ENCODE measurements around the gene DOCK1.

Gene DOCK1

GRCh38 chr10:127184582-127184981, 279.4 kb downstream of the DOCK1 start:
- Histone ChIP-seq H3K27ac (ENCODE audit: low read depth, low read length) (no peak overlapping the region), H3K9ac (ENCODE audit: low read depth, low read length) (no peak overlapping the region), H3K4me1 (ENCODE audit: insufficient read depth, low read length) (no peaks in the 10 kb centered on the region), H3K4me3 (ENCODE audit: low read length) (no peak overlapping the region), H3K36me3 (ENCODE audit: insufficient read depth, low read length) (no peaks in the 10 kb centered on the region), H3K27me3 (ENCODE audit: insufficient read depth, low read length) (no peaks in the 10 kb centered on the region), H3K9me3 (ENCODE audit: insufficient read depth, low read depth, low read length) (no peaks in the 10 kb centered on the region)
- WGBS, result 100% methylated on average over 2 of the region's 2 CpGs

DNA sequence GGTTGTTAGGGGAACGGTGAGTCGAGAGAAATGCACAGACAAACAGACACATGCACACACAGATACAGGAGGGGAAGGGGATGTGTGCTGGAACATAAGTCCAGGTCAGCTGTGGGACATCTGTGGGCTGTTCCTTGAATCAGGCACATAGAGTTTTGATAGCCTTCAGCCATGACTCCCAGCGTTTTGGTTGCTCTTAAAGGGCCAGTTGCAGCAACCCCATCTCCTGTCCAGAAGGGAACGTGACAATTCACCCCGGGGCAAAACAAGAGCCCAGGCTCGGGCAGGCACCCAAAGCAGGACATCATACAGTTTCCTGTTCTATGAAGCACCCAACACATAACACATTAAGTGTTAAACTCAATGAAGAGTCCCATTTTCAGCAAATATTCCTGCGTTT, 281.6 kb downstream of the DOCK1 start:
- Histone ChIP-seq H3K4me3 (ENCODE audit: low read length) (no peak overlapping the region), H3K27me3 (ENCODE audit: insufficient read depth, low read length) (no peaks in the 10 kb centered on the region), H3K36me3 (ENCODE audit: insufficient read depth, low read length) (no peaks in the 10 kb centered on the region), H3K9me3 (ENCODE audit: insufficient read depth, low read depth, low read length) (no peaks in the 10 kb centered on the region), H3K4me1 (ENCODE audit: insufficient read depth, low read length) (no peaks in the 10 kb centered on the region), H3K9ac (ENCODE audit: low read depth, low read length) (no peak overlapping the region), H3K27ac (ENCODE audit: low read depth, low read length) (no peak overlapping the region)
- WGBS, result 88% methylated on average over 7 of the region's 7 CpGs

GRCh38 chr10:127189226-127189625, 284.0 kb downstream of the DOCK1 start:
- Histone ChIP-seq H3K4me3 (ENCODE audit: low read length) (no peak overlapping the region), H3K27ac (ENCODE audit: low read depth, low read length) (no peak overlapping the region), H3K36me3 (ENCODE audit: insufficient read depth, low read length) (no peaks in the 10 kb centered on the region), H3K9ac (ENCODE audit: low read depth, low read length) (no peak overlapping the region), H3K27me3 (ENCODE audit: insufficient read depth, low read length) (peaks cover 22% of the 10 kb centered on the region), H3K9me3 (ENCODE audit: insufficient read depth, low read depth, low read length) (no peaks in the 10 kb centered on the region), H3K4me1 (ENCODE audit: insufficient read depth, low read length) (no peaks in the 10 kb centered on the region)

DNA sequence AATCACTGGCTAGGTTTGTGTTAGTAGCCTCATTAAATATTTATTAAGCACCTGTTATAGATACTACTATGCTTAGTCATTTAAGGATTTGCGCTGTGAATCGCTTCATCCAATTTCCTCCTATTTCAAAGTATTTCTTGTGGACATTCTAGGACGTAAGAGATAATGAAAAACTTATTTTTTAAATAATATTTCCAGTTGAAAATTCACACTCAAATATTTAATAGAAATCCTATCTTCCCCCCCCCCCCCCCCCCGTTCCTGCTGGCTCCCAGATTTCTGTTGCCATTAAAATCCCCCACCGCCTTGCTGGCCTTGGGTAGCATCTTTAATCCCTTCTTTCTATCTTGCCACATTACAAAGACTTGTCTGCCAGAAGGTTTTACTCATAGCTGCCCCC, 285.2 kb downstream of the DOCK1 start:
- no peaks in the 10 kb centered on the region for H3K36me3 ChIP-seq (ENCODE audit: insufficient read depth, low read length)
- H3K27me3 ChIP-seq (ENCODE audit: insufficient read depth, low read length), result peaks cover 34% of the 10 kb centered on the region
- no peak overlapping the region for H3K4me3 ChIP-seq (ENCODE audit: low read length)
- no peaks in the 10 kb centered on the region for H3K4me1 ChIP-seq (ENCODE audit: insufficient read depth, low read length)
- H3K27ac ChIP-seq (ENCODE audit: low read depth, low read length), result no peak overlapping the region
- WGBS, result 79% methylated on average over 1 of the region's 5 CpGs
- no peaks in the 10 kb centered on the region for H3K9me3 ChIP-seq (ENCODE audit: insufficient read depth, low read depth, low read length)
- H3K9ac ChIP-seq (ENCODE audit: low read depth, low read length), result no peak overlapping the region

GRCh38 chr10:127193125-127193524, 287.9 kb downstream of the DOCK1 start:
- peaks cover 57% of the 10 kb centered on the region for H3K27me3 ChIP-seq (ENCODE audit: insufficient read depth, low read length)

DNA sequence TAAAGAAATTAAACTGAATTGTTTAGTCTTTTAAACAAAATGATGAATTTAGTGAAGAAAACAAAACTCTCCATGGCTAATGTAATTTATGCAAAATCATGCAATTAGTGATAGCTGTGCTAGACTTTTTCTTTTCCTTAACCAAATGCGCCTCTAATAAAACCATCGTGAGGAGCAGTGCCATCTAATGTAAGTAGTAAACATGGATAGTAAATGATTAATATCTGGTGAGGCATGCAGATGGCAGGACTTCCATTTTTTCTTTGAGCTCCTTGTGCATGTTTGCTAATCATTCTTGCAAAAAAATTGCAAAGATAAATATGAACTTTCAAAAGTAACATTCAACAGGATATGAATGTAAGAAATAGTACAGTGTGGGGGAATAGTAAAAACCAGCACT, 288.9 kb downstream of the DOCK1 start:
- Histone ChIP-seq H3K27ac (ENCODE audit: low read depth, low read length) (no peak overlapping the region), H3K27me3 (ENCODE audit: insufficient read depth, low read length) (peaks cover 58% of the 10 kb centered on the region), H3K9me3 (ENCODE audit: insufficient read depth, low read depth, low read length) (no peaks in the 10 kb centered on the region), H3K36me3 (ENCODE audit: insufficient read depth, low read length) (no peaks in the 10 kb centered on the region), H3K4me3 (ENCODE audit: low read length) (no peak overlapping the region), H3K9ac (ENCODE audit: low read depth, low read length) (no peak overlapping the region), H3K4me1 (ENCODE audit: insufficient read depth, low read length) (peaks cover 8% of the 10 kb centered on the region; the same call in 1 of the 2 replicates)
- 82% methylated on average over 2 of the region's 2 CpGs for WGBS

More at GRCh38 chr10:127193125-127193524, 287.9 kb downstream of the DOCK1 start:
- Histone ChIP-seq H3K4me1 (ENCODE audit: insufficient read depth, low read length) (peaks cover 8% of the 10 kb centered on the region; the same call in 1 of the 2 replicates), H3K9ac (ENCODE audit: low read depth, low read length) (no peak overlapping the region), H3K36me3 (ENCODE audit: insufficient read depth, low read length) (no peaks in the 10 kb centered on the region), H3K4me3 (ENCODE audit: low read length) (no peak overlapping the region), H3K9me3 (ENCODE audit: insufficient read depth, low read depth, low read length) (no peaks in the 10 kb centered on the region), H3K27ac (ENCODE audit: low read depth, low read length) (no peak overlapping the region)
- 81% methylated on average over 7 of the region's 7 CpGs for WGBS

DNA sequence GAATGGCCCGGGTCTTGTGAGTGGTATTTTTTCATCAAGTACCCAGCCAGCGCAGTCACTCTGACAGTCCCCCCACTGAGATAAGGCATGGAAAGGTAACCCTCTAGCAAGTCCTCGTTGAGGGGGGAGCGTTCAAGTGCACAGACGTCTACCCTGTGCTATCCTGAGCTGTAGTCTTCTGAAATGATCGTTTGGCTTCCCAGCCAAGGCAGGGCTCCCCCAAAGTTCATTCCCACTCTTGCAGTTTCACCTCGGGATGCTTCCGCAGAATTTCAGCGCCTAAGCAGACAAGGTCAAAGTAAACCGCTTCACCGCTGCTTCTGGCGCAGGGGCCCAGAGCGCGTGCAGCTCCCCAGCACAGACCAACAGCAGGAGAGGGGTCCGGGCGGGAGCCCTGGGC, 289.4 kb downstream of the DOCK1 start:
- 64% methylated on average over 16 of the region's 16 CpGs for WGBS
- no peaks in the 10 kb centered on the region for H3K36me3 ChIP-seq (ENCODE audit: insufficient read depth, low read length)
- H3K4me1 ChIP-seq (ENCODE audit: insufficient read depth, low read length), result peaks cover 8% of the 10 kb centered on the region; the same call in 1 of the 2 replicates
- H3K9ac ChIP-seq (ENCODE audit: low read depth, low read length), result no peak overlapping the region
- peak overlapping the region; percentile 56 for H3K4me3 ChIP-seq (ENCODE audit: low read length)
- H3K27me3 ChIP-seq (ENCODE audit: insufficient read depth, low read length), result peaks cover 58% of the 10 kb centered on the region
- no peak overlapping the region for H3K27ac ChIP-seq (ENCODE audit: low read depth, low read length)
- no peaks in the 10 kb centered on the region for H3K9me3 ChIP-seq (ENCODE audit: insufficient read depth, low read depth, low read length)

DNA sequence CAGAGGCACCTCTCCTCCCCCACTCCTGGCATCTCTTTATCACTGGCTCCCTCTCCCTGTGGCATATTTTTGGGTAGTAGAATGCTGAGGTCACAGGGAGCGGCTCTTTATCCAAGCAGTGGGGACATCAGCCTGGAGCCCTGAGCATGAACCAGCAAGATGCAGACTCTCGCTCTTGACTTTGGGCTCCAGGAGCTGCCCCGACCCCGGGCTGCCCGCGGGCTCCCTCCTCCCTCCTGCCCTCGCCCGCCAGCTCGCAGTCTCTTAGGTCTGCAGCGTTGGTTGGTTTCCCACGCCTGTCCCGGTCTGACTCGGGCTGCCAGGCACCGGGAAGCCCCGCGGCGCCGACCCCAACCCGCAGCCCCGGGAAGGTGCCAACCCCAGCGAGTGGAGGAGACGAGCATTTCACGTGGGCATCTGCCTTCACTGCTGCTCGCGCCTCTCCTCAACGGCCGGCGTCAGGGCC, 289.8 kb downstream of the DOCK1 start:
- WGBS, result 3% methylated on average over 28 of the region's 28 CpGs

GRCh38 chr10:127195571-127196281, 290.5 kb downstream of the DOCK1 start:
- Histone ChIP-seq H3K9ac (ENCODE audit: low read depth, low read length) (peak overlapping the region; percentile 35; the same call in 1 of the 2 replicates), H3K4me1 (ENCODE audit: insufficient read depth, low read length) (peaks cover 8% of the 10 kb centered on the region; the same call in 1 of the 2 replicates), H3K27ac (ENCODE audit: low read depth, low read length) (no peak overlapping the region), H3K9me3 (ENCODE audit: insufficient read depth, low read depth, low read length) (no peaks in the 10 kb centered on the region), H3K27me3 (ENCODE audit: insufficient read depth, low read length) (peaks cover 58% of the 10 kb centered on the region), H3K4me3 (ENCODE audit: low read length) (peak overlapping the region; percentile 56), H3K36me3 (ENCODE audit: insufficient read depth, low read length) (no peaks in the 10 kb centered on the region)
- WGBS, result under 1% methylated on average over 91 of the region's 91 CpGs

More for the DNA sequence above, 289.8 kb downstream of the DOCK1 start:
- no peaks in the 10 kb centered on the region for H3K9me3 ChIP-seq (ENCODE audit: insufficient read depth, low read depth, low read length)
- H3K4me3 ChIP-seq (ENCODE audit: low read length), result peak overlapping the region; percentile 56
- no peaks in the 10 kb centered on the region for H3K36me3 ChIP-seq (ENCODE audit: insufficient read depth, low read length)
- no peak overlapping the region for H3K9ac ChIP-seq (ENCODE audit: low read depth, low read length)
- peaks cover 58% of the 10 kb centered on the region for H3K27me3 ChIP-seq (ENCODE audit: insufficient read depth, low read length)
- H3K4me1 ChIP-seq (ENCODE audit: insufficient read depth, low read length), result peaks cover 8% of the 10 kb centered on the region; the same call in 1 of the 2 replicates
- no peak overlapping the region for H3K27ac ChIP-seq (ENCODE audit: low read depth, low read length)

- peaks cover 58% of the 10 kb centered on the region for H3K27me3 ChIP-seq (ENCODE audit: insufficient read depth, low read length)
- 2% methylated on average over 78 of the region's 81 CpGs for WGBS
- no peaks in the 10 kb centered on the region for H3K9me3 ChIP-seq (ENCODE audit: insufficient read depth, low read depth, low read length)
- H3K9ac ChIP-seq (ENCODE audit: low read depth, low read length), result peak within 1 kb of the TSS; percentile 35; the same call in 1 of the 2 replicates
- H3K36me3 ChIP-seq (ENCODE audit: insufficient read depth, low read length), result no peaks in the 10 kb centered on the region
- peaks cover 8% of the 10 kb centered on the region; the same call in 1 of the 2 replicates for H3K4me1 ChIP-seq (ENCODE audit: insufficient read depth, low read length)
- peak within 1 kb of the TSS; percentile 56 for H3K4me3 ChIP-seq (ENCODE audit: low read length)
- H3K27ac ChIP-seq (ENCODE audit: low read depth, low read length), result no peak within 1 kb of the TSS
Measured at GRCh38 chr10:127196282-127197153, 291.3 kb downstream of the DOCK1 start, which contains the start of gene INSYN2A. INSYN2A (minus strand) TSS chr10:127196591; CDS start chr10:127176395, 20,196 bp downstream.

GRCh38 chr10:127197154-127197432, 291.9 kb downstream of the DOCK1 start:
- Histone ChIP-seq H3K9ac (ENCODE audit: low read depth, low read length) (peak overlapping the region; percentile 29; the same call in 1 of the 2 replicates), H3K4me3 (ENCODE audit: low read length) (peak overlapping the region; percentile 56), H3K4me1 (ENCODE audit: insufficient read depth, low read length) (peaks cover 8% of the 10 kb centered on the region; the same call in 1 of the 2 replicates), H3K36me3 (ENCODE audit: insufficient read depth, low read length) (no peaks in the 10 kb centered on the region), H3K27ac (ENCODE audit: low read depth, low read length) (no peak overlapping the region), H3K27me3 (ENCODE audit: insufficient read depth, low read length) (peaks cover 57% of the 10 kb centered on the region), H3K9me3 (ENCODE audit: insufficient read depth, low read depth, low read length) (no peaks in the 10 kb centered on the region)
- 41% methylated on average over 3 of the region's 5 CpGs for WGBS
